Trophoblast cell (in vitro differentiated cells and primary cell): Measurements from ENCODE around the gene ENAH.
"Not testable (repeated sequence)": the region's sequence is repeated elsewhere in the genome, so short reads cannot be mapped to it uniquely, and the experiment has no call there.

Experiments used
- DNase-seq, 2 donors: peaks; one replicate each; pipeline ENCODE4 v3.0.0-alpha.2; 2016
- H2AFZ ChIP-seq: 2 replicates; pipeline ENCODE4 v1.6.1; 2013; ENCODE audit warnings: low read length, moderate library complexity, mild to moderate bottlenecking; ENCODE audit not compliant: insufficient read depth, poor library complexity
- H2AK5ac ChIP-seq: 2 replicates; pipeline ENCODE4 v1.6.1; 2013; ENCODE audit warnings: mild to moderate bottlenecking, low read length
- H2BK120ac ChIP-seq: 2 replicates; pipeline ENCODE4 v1.6.1; 2013; ENCODE audit warnings: low read length, mild to moderate bottlenecking, moderate library complexity; ENCODE audit not compliant: insufficient read depth, poor library complexity
- H2BK12ac ChIP-seq: 2 replicates; pipeline ENCODE4 v1.6.1; 2013; ENCODE audit warnings: mild to moderate bottlenecking, low read length, moderate library complexity
- H2BK5ac ChIP-seq: 2 replicates; pipeline ENCODE4 v1.6.1; 2013; ENCODE audit warnings: low read length, low read depth, moderate library complexity, mild to moderate bottlenecking; ENCODE audit not compliant: poor library complexity
- H3K14ac ChIP-seq: 2 replicates; pipeline ENCODE4 v1.6.1; 2013; ENCODE audit warnings: mild to moderate bottlenecking, low read length
- H3K18ac ChIP-seq: 2 replicates; pipeline ENCODE4 v1.6.1; 2013; ENCODE audit warnings: mild to moderate bottlenecking, low read length
- H3K23ac ChIP-seq: 2 replicates; pipeline ENCODE4 v1.6.1; 2013; ENCODE audit warnings: low read length
- H3K27ac ChIP-seq: 2 replicates; pipeline ENCODE4 v1.5.1; 2013; ENCODE audit warnings: low read depth, mild to moderate bottlenecking, inconsistent platforms, low read length, moderate library complexity
- H3K27me3 ChIP-seq: 2 replicates; pipeline ENCODE4 v1.6.1; 2013; ENCODE audit warnings: inconsistent platforms, mild to moderate bottlenecking, low read length, moderate library complexity; ENCODE audit not compliant: insufficient read depth
- H3K36me3 ChIP-seq, 2 experiments: 1 replicate in 1 of 2; 2 replicates in 1 of 2; pipeline ENCODE4 v1.6.1; 2013; ENCODE audit warnings: low read length in 2 of 2, mild to moderate bottlenecking in 2 of 2, moderate library complexity in 1 of 2; ENCODE audit not compliant: insufficient read depth in 2 of 2, control insufficient read depth in 1 of 2
- H3K4ac ChIP-seq: 2 replicates; pipeline ENCODE4 v1.6.1; 2013; ENCODE audit warnings: low read depth, mild to moderate bottlenecking, low read length, moderate library complexity
- H3K4me1 ChIP-seq, 2 experiments: 1 replicate in 1 of 2; 2 replicates in 1 of 2; pipeline ENCODE4 v1.6.1; 2013; ENCODE audit warnings: low read length in 2 of 2, mild to moderate bottlenecking in 2 of 2, moderate library complexity in 1 of 2; ENCODE audit not compliant: insufficient read depth in 2 of 2, control insufficient read depth in 1 of 2
- H3K4me2 ChIP-seq: 2 replicates; pipeline ENCODE4 v1.6.1; 2013; ENCODE audit warnings: inconsistent platforms, mild to moderate bottlenecking, low read length, moderate library complexity
- H3K4me3 ChIP-seq: 2 replicates; pipeline ENCODE4 v1.5.1; 2013; ENCODE audit warnings: mild to moderate bottlenecking, low read depth, low read length, inconsistent platforms
- H3K79me1 ChIP-seq: one replicate; pipeline ENCODE4 v1.6.1; 2013; ENCODE audit warnings: low read length
- H3K79me2 ChIP-seq: 2 replicates; pipeline ENCODE4 v1.6.1; 2013; ENCODE audit warnings: low read length, mild to moderate bottlenecking; ENCODE audit not compliant: control insufficient read depth, insufficient read depth, poor library complexity
- H3K9ac ChIP-seq: 2 replicates; pipeline ENCODE4 v1.6.1; 2013; ENCODE audit warnings: mild to moderate bottlenecking, low read length
- H3K9me3 ChIP-seq: 2 replicates; pipeline ENCODE4 v1.6.1; 2013; ENCODE audit warnings: low read depth, mild to moderate bottlenecking, control low read depth, inconsistent platforms, low read length; ENCODE audit not compliant: insufficient read depth
- H4K12ac ChIP-seq: 2 replicates; pipeline ENCODE4 v1.6.1; 2013; ENCODE audit warnings: low read depth, mild to moderate bottlenecking, low read length, moderate library complexity
- H4K8ac ChIP-seq: 2 replicates; pipeline ENCODE4 v1.6.1; 2013; ENCODE audit warnings: low read depth, mild to moderate bottlenecking, low read length, moderate library complexity
- H4K91ac ChIP-seq: one replicate; pipeline ENCODE4 v1.6.1; 2013; ENCODE audit warnings: low read depth, mild to moderate bottlenecking, low read length, moderate library complexity
- WGBS: extraction: QIAGEN DNeasy Blood & Tissue Kit; methylation state at CpG from one replicate; pipeline ENCODE4 v1.1.7; 2013; ENCODE audit warnings: missing lambda C conversion rate; ENCODE audit not compliant: insufficient read length, insufficient coverage; ENCODE audit errors: extremely low coverage; 5-methylcytosine and 5-hydroxymethylcytosine counted together

Gene ENAH

DNA sequence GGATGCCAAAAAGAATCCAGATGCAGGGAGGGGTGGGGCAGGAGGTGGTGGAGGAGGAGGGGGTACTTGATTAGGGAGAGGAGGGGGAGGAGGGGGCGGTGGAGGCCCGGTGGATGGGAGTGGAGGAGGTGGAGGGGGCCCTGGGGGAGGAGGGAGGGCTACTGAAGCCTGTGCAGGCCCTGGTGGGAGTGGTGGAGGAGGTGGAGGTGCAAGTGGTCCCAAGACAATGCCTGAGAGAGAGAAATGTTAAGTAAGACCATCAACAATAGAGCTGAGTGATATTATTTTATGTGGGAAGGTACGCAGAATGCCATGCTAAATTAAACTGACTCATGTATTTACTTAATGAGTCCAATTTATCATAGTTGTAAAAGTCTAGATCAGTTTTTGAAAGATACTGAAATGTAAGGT, 138.2 kb downstream of the ENAH start:
- no peak overlapping the region for H4K12ac ChIP-seq
- H2BK12ac ChIP-seq: no peak overlapping the region
- no peaks in the 10 kb centered on the region for H3K4me1 ChIP-seq
- H3K27ac ChIP-seq: no peak overlapping the region
- H4K8ac ChIP-seq: no peak overlapping the region
- H3K4me3 ChIP-seq: no peak overlapping the region
- DNase-seq: no peak
- H3K27me3 ChIP-seq: no peaks in the 10 kb centered on the region
- H3K4me2 ChIP-seq: no peak overlapping the region
- H3K23ac ChIP-seq: no peak overlapping the region
- WGBS: no CpG with 5 or more reads among the region's 3 CpGs
- no peak overlapping the region for H3K9ac ChIP-seq
- H3K14ac ChIP-seq: no peak overlapping the region
- no peak overlapping the region for H2BK120ac ChIP-seq
- no peaks in the 10 kb centered on the region for H3K79me2 ChIP-seq
- peaks cover 9 to 13% of the 10 kb centered on the region in 2 experiments for H3K36me3 ChIP-seq
- no peaks in the 10 kb centered on the region for H3K79me1 ChIP-seq
- no peak overlapping the region for H3K18ac ChIP-seq
- no peak overlapping the region for H2AK5ac ChIP-seq
- H2AFZ ChIP-seq: no peak overlapping the region
- no peak overlapping the region for H4K91ac ChIP-seq
- H3K9me3 ChIP-seq: no peaks in the 10 kb centered on the region
- no peak overlapping the region for H3K4ac ChIP-seq
- H2BK5ac ChIP-seq: no peak overlapping the region

DNA sequence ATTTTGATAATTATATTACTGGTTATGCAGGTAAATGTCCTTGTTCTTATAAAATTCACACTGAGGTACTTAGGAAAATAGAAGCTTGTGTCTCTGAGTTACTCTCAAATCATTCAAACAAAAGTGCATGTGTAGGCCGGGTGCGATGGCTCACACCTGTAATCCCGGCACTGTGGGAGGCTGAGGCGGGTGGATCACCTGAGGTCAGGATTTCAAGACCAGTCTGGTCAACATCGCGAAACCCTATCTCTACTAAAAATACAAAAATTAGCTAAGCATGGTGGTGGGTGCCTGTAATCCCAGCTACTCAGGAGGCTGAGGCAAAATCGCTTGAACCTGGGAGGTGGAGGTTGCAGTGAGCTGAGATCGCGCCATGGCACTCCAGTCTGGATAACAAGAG, 139.3 kb downstream of the ENAH start:
- not testable (repeated sequence) for H3K18ac ChIP-seq, H3K23ac ChIP-seq, H3K9me3 ChIP-seq, H3K4me1 ChIP-seq, H3K27me3 ChIP-seq, H4K91ac ChIP-seq, H3K4ac ChIP-seq, H4K12ac ChIP-seq, H2BK5ac ChIP-seq, DNase-seq, H4K8ac ChIP-seq, H3K79me1 ChIP-seq, H2BK120ac ChIP-seq, H3K9ac ChIP-seq, H2BK12ac ChIP-seq, H2AK5ac ChIP-seq, H3K4me2 ChIP-seq, H3K14ac ChIP-seq, H3K27ac ChIP-seq, H3K79me2 ChIP-seq, H2AFZ ChIP-seq, H3K4me3 ChIP-seq
- no CpG with 5 or more reads among the region's 9 CpGs for WGBS
- peaks cover 9 to 13% of the 10 kb centered on the region in 2 experiments for H3K36me3 ChIP-seq

DNA sequence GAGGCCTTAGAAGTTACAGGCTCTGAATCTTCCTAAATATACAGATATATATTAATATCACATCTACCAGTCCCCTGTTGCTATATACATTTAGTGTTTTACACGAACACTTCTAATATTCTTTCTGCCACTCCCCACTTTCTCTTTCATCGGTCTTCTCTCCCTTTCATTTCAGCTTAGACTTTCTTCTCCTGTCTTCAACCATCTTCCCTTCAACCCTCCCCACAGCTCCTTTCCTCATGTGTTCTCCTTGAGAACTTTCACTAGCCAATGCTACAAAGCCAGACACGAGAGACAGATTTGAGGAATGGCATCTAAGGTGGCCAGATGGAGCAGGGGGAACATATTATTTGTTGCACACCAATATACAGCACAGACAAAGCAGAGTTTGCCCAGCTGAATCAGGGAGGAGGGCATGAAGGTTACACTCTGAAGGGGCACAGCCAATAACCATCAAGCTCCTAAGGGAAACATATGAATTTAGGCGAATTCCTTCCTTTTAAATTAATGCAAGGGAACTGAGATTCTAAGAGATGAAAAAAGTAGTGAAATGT, 141.0 kb downstream of the ENAH start:
- no peak for DNase-seq
- Histone ChIP-seq H4K8ac (no peak overlapping the region), H3K79me2 (no peaks in the 10 kb centered on the region), H3K9ac (no peak overlapping the region), H3K4me1 (peaks cover 2 to 5% of the 10 kb centered on the region in 2 experiments), H2AFZ (no peak overlapping the region), H2BK120ac (no peak overlapping the region), H3K18ac (no peak overlapping the region), H2BK12ac (no peak overlapping the region), H2BK5ac (no peak overlapping the region), H4K91ac (no peak overlapping the region), H3K27me3 (no peaks in the 10 kb centered on the region), H4K12ac (no peak overlapping the region), H3K14ac (no peak overlapping the region), H3K36me3 (peaks cover 3 to 6% of the 10 kb centered on the region in 2 experiments), H3K27ac (no peak overlapping the region), H3K4me3 (no peak overlapping the region), H3K9me3 (no peaks in the 10 kb centered on the region), H3K23ac (no peak overlapping the region), H3K4ac (no peak overlapping the region), H2AK5ac (no peak overlapping the region), H3K79me1 (no peaks in the 10 kb centered on the region), H3K4me2 (no peak overlapping the region)
- no CpG with 5 or more reads among the region's 4 CpGs for WGBS

DNA sequence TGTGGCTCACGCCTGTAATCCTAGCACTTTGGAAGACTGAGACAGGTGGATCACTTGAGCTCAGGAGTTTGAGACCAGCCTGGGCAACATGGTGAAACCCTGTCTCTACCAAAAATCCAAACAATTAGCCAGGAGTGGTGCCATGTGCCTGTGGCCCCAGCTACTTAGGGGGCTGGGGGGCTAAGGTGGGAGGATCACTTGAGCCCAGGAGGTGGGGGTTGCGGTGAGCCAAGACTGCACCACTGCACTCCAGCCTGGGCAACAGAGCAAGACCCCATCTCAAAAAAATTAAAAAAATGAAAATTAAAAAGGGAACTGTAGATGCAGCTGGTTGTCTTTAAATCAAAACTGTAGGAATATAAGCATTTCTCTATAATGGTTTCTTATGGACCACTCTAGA, 142.2 kb downstream of the ENAH start:
- not testable (repeated sequence) for H2AFZ ChIP-seq, H3K79me1 ChIP-seq, H3K4me2 ChIP-seq, H4K8ac ChIP-seq, DNase-seq, H3K9me3 ChIP-seq, H3K27me3 ChIP-seq, H2AK5ac ChIP-seq, H4K12ac ChIP-seq, H3K4ac ChIP-seq, H3K18ac ChIP-seq, H2BK12ac ChIP-seq, H3K14ac ChIP-seq, H3K4me1 ChIP-seq, H3K27ac ChIP-seq, H4K91ac ChIP-seq, H3K79me2 ChIP-seq, H3K4me3 ChIP-seq, H2BK120ac ChIP-seq, H3K23ac ChIP-seq, H2BK5ac ChIP-seq, H3K9ac ChIP-seq
- peaks cover 7 to 11% of the 10 kb centered on the region in 2 experiments for H3K36me3 ChIP-seq
- no CpG with 5 or more reads among the region's 2 CpGs for WGBS
